ENCODE results near the gene CRIP1.

DNA sequence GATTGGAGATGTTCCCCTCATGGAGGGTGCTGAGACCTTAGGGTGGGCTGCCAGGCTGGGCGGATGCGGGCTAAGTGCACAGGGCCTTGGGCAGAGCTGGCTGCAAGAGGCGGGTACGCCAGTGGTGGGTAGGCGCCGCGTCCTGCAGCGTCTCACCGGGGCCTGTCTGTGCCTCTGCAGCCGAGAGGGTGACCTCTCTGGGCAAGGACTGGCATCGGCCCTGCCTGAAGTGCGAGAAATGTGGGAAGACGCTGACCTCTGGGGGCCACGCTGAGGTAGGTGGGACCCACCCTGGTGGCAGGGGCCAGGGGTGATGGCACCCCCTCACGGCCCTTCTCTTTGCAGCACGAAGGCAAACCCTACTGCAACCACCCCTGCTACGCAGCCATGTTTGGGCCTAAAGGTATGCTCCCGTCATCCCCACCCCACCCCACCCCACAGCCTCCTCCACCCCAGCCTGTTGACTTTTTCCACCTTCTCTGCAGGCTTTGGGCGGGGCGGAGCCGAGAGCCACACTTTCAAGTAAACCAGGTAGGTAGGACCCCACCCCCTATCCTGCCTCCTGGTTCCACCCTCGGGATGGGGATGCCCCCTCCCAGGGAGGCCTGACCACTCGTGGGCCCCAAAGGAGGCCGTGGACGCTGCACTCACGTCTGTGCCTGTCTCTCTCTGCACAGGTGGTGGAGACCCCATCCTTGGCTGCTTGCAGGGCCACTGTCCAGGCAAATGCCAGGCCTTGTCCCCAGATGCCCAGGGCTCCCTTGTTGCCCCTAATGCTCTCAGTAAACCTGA, 1.5 kb downstream of the CRIP1 start:
- TF ChIP-seq POLR2A (IDR thresholded peaks at IDR 0.05): no peak
- TF ChIP-seq, protein P1, sequence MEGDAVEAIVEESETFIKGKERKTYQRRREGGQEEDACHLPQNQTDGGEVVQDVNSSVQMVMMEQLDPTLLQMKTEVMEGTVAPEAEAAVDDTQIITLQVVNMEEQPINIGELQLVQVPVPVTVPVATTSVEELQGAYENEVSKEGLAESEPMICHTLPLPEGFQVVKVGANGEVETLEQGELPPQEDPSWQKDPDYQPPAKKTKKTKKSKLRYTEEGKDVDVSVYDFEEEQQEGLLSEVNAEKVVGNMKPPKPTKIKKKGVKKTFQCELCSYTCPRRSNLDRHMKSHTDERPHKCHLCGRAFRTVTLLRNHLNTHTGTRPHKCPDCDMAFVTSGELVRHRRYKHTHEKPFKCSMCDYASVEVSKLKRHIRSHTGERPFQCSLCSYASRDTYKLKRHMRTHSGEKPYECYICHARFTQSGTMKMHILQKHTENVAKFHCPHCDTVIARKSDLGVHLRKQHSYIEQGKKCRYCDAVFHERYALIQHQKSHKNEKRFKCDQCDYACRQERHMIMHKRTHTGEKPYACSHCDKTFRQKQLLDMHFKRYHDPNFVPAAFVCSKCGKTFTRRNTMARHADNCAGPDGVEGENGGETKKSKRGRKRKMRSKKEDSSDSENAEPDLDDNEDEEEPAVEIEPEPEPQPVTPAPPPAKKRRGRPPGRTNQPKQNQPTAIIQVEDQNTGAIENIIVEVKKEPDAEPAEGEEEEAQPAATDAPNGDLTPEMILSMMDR (IDR thresholded peaks at IDR 0.05): peak in 1 of 6 experiments; percentile 9
